Activated CD4-positive, alpha-beta T cell treated with anti-CD3 and anti-CD28 coated beads, Interleukin-2, amount 10 ng/mL, durations not matched to agents 7 days and 5 days (primary cell): ENCODE results near the gene SNAPIN. TPM values are rescaled to one million over a fixed set of nuclear protein-coding genes. Genes with fewer than 3 reads are reported as not detected.
"Not testable (repeated sequence)": the region's sequence is repeated elsewhere in the genome, so short reads cannot be mapped to it uniquely, and the experiment has no call there.

ENCODE experiments used
- CTCF ChIA-PET: fragments of 350-600 bp; sonication (Branson Sonifier 250); formaldehyde crosslinking; loops from one replicate; lab custom pipeline; 2021; ENCODE audit warnings: antibody characterized with exemption; lab: Charles Lee
- POLR2A ChIA-PET: fragments of 350-600 bp; sonication (Branson Sonifier 250); formaldehyde crosslinking; loops from one replicate; lab custom pipeline; 2021; ENCODE audit warnings: antibody characterized with exemption; lab: Charles Lee
- DNase-seq: peaks from one replicate; pipeline ENCODE4 v3.0.0-alpha.2; 2020
- H3K27ac Mint-ChIP-seq: one replicate; pipeline ENCODE4 v1.8.0; 2021; ENCODE audit warnings: mild to moderate bottlenecking, moderate library complexity, mixed read lengths
- H3K27me3 Mint-ChIP-seq: one replicate; pipeline ENCODE4 v1.8.0; 2021; ENCODE audit warnings: mixed read lengths
- H3K36me3 Mint-ChIP-seq: one replicate; pipeline ENCODE4 v1.8.0; 2021; ENCODE audit warnings: low read depth, mixed read lengths
- H3K4me1 Mint-ChIP-seq: one replicate; pipeline ENCODE4 v1.8.0; 2021; ENCODE audit warnings: mixed read lengths
- H3K4me3 Mint-ChIP-seq: one replicate; pipeline ENCODE4 v1.8.0; 2021; ENCODE audit warnings: mild to moderate bottlenecking, moderate library complexity, mixed read lengths
- H3K9me3 Mint-ChIP-seq: one replicate; pipeline ENCODE4 v1.8.0; 2021; ENCODE audit warnings: mixed read lengths
- total RNA-seq, 2 experiments: library from RNA; stranded (reverse); gene quantifications; one replicate each; pipeline ENCODE4 v1.2.3, GENCODE V29; 2021

Gene SNAPIN
- total RNA-seq, 2 experiments from 2014 or later: 36.1 to 39.6 TPM

GRCh38 chr1:153640213-153640612 is 18.3 kb upstream of the SNAPIN start:
- H3K27me3 Mint-ChIP-seq, POLR2A ChIA-PET, DNase-seq, H3K9me3 Mint-ChIP-seq, H3K27ac Mint-ChIP-seq, H3K4me3 Mint-ChIP-seq: not testable (repeated sequence)
- CTCF ChIA-PET: interaction anchor here (0.6 to 2.7 kb wide), 3 partner anchors 12 to 37 kb away, joined by 3 to 7 read pairs (median 5); partner anchors contain the start of gene S100A13
- Mint-ChIP-seq H3K4me1 (peaks cover 45% of the 10 kb centered on the region), H3K36me3 (peaks cover 79% of the 10 kb centered on the region)

- H3K9me3 Mint-ChIP-seq: no peaks in the 10 kb centered on the region
- H3K27me3 Mint-ChIP-seq: no peaks in the 10 kb centered on the region
- H3K4me1 Mint-ChIP-seq: peaks cover 48% of the 10 kb centered on the region
- no peak overlapping the region for H3K27ac Mint-ChIP-seq
- H3K4me3 Mint-ChIP-seq: no peak overlapping the region
- no peak for DNase-seq
- ChIA-PET POLR2A (no interaction called here), CTCF (interaction anchor here (1.1 to 2.7 kb wide), 2 partner anchors 11 to 130 kb away, joined by 6 to 7 read pairs; no protein-coding TSS in a partner anchor)
- peaks cover 83% of the 10 kb centered on the region for H3K36me3 Mint-ChIP-seq
Measured at GRCh38 chr1:153640861-153641260, 17.6 kb upstream of the SNAPIN start.

GRCh38 chr1:153642161-153642560 is 16.3 kb upstream of the SNAPIN start:
- no peaks in the 10 kb centered on the region for H3K9me3 Mint-ChIP-seq

GRCh38 chr1:153643100-153643499 is 15.4 kb upstream of the SNAPIN start:
- DNase-seq: no peak
- Mint-ChIP-seq H3K9me3 (no peaks in the 10 kb centered on the region), H3K36me3 (peaks cover 82% of the 10 kb centered on the region), H3K4me1 (peaks cover 50% of the 10 kb centered on the region), H3K27me3 (no peaks in the 10 kb centered on the region), H3K27ac (no peak overlapping the region), H3K4me3 (no peak overlapping the region)
- ChIA-PET CTCF (interaction anchor here (1.2 to 2.1 kb wide), 5 partner anchors 9 to 111 kb away, joined by 3 to 8 read pairs (median 5); partner anchors contain the start of genes CHTOP and S100A1), POLR2A (interaction anchor here (1.8 kb wide), 1 partner anchor 9 kb away, joined by 5 read pairs; the partner anchor contains the start of gene CHTOP)

More at GRCh38 chr1:153642161-153642560, 16.3 kb upstream of the SNAPIN start:
- POLR2A ChIA-PET: no interaction called here
- H3K4me3 Mint-ChIP-seq: no peak overlapping the region
- no peak for DNase-seq
- no peaks in the 10 kb centered on the region for H3K27me3 Mint-ChIP-seq
- H3K36me3 Mint-ChIP-seq: peaks cover 83% of the 10 kb centered on the region
- H3K4me1 Mint-ChIP-seq: peaks cover 49% of the 10 kb centered on the region
- no peak overlapping the region for H3K27ac Mint-ChIP-seq
- CTCF ChIA-PET: interaction anchor here (1.1 kb wide), 1 partner anchor 131 kb away, joined by 6 read pairs; no protein-coding TSS in a partner anchor

GRCh38 chr1:153643816-153644215 is 14.7 kb upstream of the SNAPIN start:
- H3K4me1 Mint-ChIP-seq: peaks cover 53% of the 10 kb centered on the region
- ChIA-PET POLR2A (interaction anchor here (1.8 kb wide), 1 partner anchor 10 kb away, joined by 5 read pairs; the partner anchor contains the start of gene CHTOP), CTCF (interaction anchor here (0.5 to 2.1 kb wide), 6 partner anchors 9 to 499 kb away, joined by 3 to 8 read pairs (median 4); partner anchors contain the start of genes CHTOP and S100A1)
- H3K27ac Mint-ChIP-seq: no peak overlapping the region
- no peak for DNase-seq
- no peaks in the 10 kb centered on the region for H3K9me3 Mint-ChIP-seq
- peaks cover 76% of the 10 kb centered on the region for H3K36me3 Mint-ChIP-seq
- no peak overlapping the region for H3K4me3 Mint-ChIP-seq
- no peaks in the 10 kb centered on the region for H3K27me3 Mint-ChIP-seq

GRCh38 chr1:153646672-153647345 is 11.7 kb upstream of the SNAPIN start:
- ChIA-PET CTCF (interaction anchor here (1.0 to 2.3 kb wide), 2 partner anchors 10 to 11 kb away, joined by 3 to 6 read pairs; no protein-coding TSS in a partner anchor), POLR2A (no interaction called here)
- Mint-ChIP-seq H3K27me3 (no peaks in the 10 kb centered on the region), H3K36me3 (peaks cover 58% of the 10 kb centered on the region), H3K4me3 (no peak overlapping the region), H3K9me3 (no peaks in the 10 kb centered on the region), H3K4me1 (peaks cover 61% of the 10 kb centered on the region), H3K27ac (peak overlapping the region; percentile 43)
- no peak for DNase-seq

- Mint-ChIP-seq H3K4me1 (peaks cover 59% of the 10 kb centered on the region), H3K27me3 (no peaks in the 10 kb centered on the region), H3K4me3 (no peak overlapping the region), H3K36me3 (peaks cover 52% of the 10 kb centered on the region), H3K9me3 (no peaks in the 10 kb centered on the region), H3K27ac (no peak overlapping the region)
- ChIA-PET POLR2A (interaction anchor here (0.6 to 1.9 kb wide), 2 partner anchors 14 to 258 kb away, joined by 3 to 7 read pairs; partner anchors contain the start of gene CHTOP), CTCF (interaction anchor here (1.0 to 2.3 kb wide), 2 partner anchors 9 to 12 kb away, joined by 3 to 6 read pairs; no protein-coding TSS in a partner anchor)
- no peak for DNase-seq
Measured at GRCh38 chr1:153647346-153647714, 11.2 kb upstream of the SNAPIN start.

- CTCF ChIA-PET: interaction anchor here (0.7 to 2.3 kb wide), 6 partner anchors 8 to 139 kb away, joined by 3 to 6 read pairs (median 4); partner anchors contain the start of gene S100A13
- POLR2A ChIA-PET: interaction anchor here (0.6 to 1.9 kb wide), 2 partner anchors 14 to 257 kb away, joined by 3 to 7 read pairs; partner anchors contain the start of gene CHTOP
- no peak overlapping the region for H3K4me3 Mint-ChIP-seq
- no peaks in the 10 kb centered on the region for H3K27me3 Mint-ChIP-seq
- peaks cover 59% of the 10 kb centered on the region for H3K4me1 Mint-ChIP-seq
- peaks cover 45% of the 10 kb centered on the region for H3K36me3 Mint-ChIP-seq
- peak overlapping the region; percentile 54 for H3K27ac Mint-ChIP-seq
- DNase-seq: no peak
- no peaks in the 10 kb centered on the region for H3K9me3 Mint-ChIP-seq
Measured at GRCh38 chr1:153648000-153648643, 10.4 kb upstream of the SNAPIN start.

GRCh38 chr1:153649137-153649862 is 9.2 kb upstream of the SNAPIN start:
- Mint-ChIP-seq H3K36me3 (peaks cover 33% of the 10 kb centered on the region), H3K4me3 (peak overlapping the region; percentile 20), H3K27me3 (no peaks in the 10 kb centered on the region), H3K4me1 (peaks cover 50% of the 10 kb centered on the region), H3K9me3 (no peaks in the 10 kb centered on the region), H3K27ac (peak overlapping the region; percentile 91)
- DNase-seq: peak; percentile 53
- CTCF ChIA-PET: interaction anchor here (0.8 to 1.2 kb wide), 3 partner anchors 14 to 140 kb away, joined by 3 to 4 read pairs (median 3); partner anchors contain the start of gene S100A13
- POLR2A ChIA-PET: interaction anchor here (1.9 kb wide), 1 partner anchor 16 kb away, joined by 7 read pairs; the partner anchor contains the start of gene CHTOP

- ChIA-PET CTCF (interaction anchor here (0.5 to 1.2 kb wide), 3 partner anchors 14 to 177 kb away, joined by 3 read pairs; partner anchors contain the start of gene S100A13), POLR2A (no interaction called here)
- Mint-ChIP-seq H3K4me1 (peaks cover 47% of the 10 kb centered on the region), H3K27ac (peak overlapping the region; percentile 91), H3K4me3 (peak overlapping the region; percentile 8), H3K9me3 (no peaks in the 10 kb centered on the region), H3K27me3 (no peaks in the 10 kb centered on the region), H3K36me3 (peaks cover 27% of the 10 kb centered on the region)
- DNase-seq: no peak
Measured at GRCh38 chr1:153649863-153650235, 8.7 kb upstream of the SNAPIN start.

GRCh38 chr1:153651771-153652170 is 6.7 kb upstream of the SNAPIN start:
- no peaks in the 10 kb centered on the region for H3K9me3 Mint-ChIP-seq
- no peak overlapping the region for H3K27ac Mint-ChIP-seq
- ChIA-PET POLR2A (no interaction called here), CTCF (interaction anchor here (1.0 to 1.3 kb wide), 4 partner anchors 12 to 26 kb away, joined by 3 to 7 read pairs (median 4); partner anchors contain the start of genes S100A1 and S100A13)
- peaks cover 8% of the 10 kb centered on the region for H3K36me3 Mint-ChIP-seq
- H3K4me1 Mint-ChIP-seq: peaks cover 30% of the 10 kb centered on the region
- DNase-seq: no peak
- no peaks in the 10 kb centered on the region for H3K27me3 Mint-ChIP-seq
- H3K4me3 Mint-ChIP-seq: no peak overlapping the region
